Liver (tissue), 9 donors: ENCODE measurements around the gene NMUR1. TPM values are rescaled to one million over a fixed set of nuclear protein-coding genes. Genes with fewer than 3 reads are reported as not detected.

Experiments used
- DNase-seq: peaks from one replicate; pipeline ENCODE4 v3.0.0-alpha.2; 2017; ENCODE audit warnings: low spot score
- H3K27ac ChIP-seq, 2 donors: one replicate each; pipeline ENCODE4 v1.7.0; 2013; ENCODE audit warnings: inconsistent platforms in 2 of 2, low read length in 2 of 2, control low read depth in 1 of 2, low read depth in 1 of 2, mild to moderate bottlenecking in 1 of 2
- H3K27me3 ChIP-seq, 4 donors: one replicate each; pipeline versions ENCODE4 v1.6.1 to v1.7.0; 2013; ENCODE audit warnings: low read length in 3 of 4, inconsistent platforms in 1 of 4, mild to moderate bottlenecking in 1 of 4, moderate library complexity in 1 of 4; ENCODE audit not compliant: control insufficient read depth in 4 of 4, insufficient read depth in 4 of 4
- H3K36me3 ChIP-seq, 4 donors: one replicate each; pipeline versions ENCODE4 v1.6.1 to v1.7.0; 2013; ENCODE audit warnings: low read length in 3 of 4, mild to moderate bottlenecking in 3 of 4, low read depth in 1 of 4, moderate library complexity in 1 of 4; ENCODE audit not compliant: control insufficient read depth in 4 of 4, insufficient read depth in 3 of 4
- H3K4me1 ChIP-seq, 4 donors: one replicate each; pipeline versions ENCODE4 v1.6.1 to v1.7.0; 2013; ENCODE audit warnings: low read length in 3 of 4, mild to moderate bottlenecking in 3 of 4, moderate library complexity in 1 of 4; ENCODE audit not compliant: control insufficient read depth in 4 of 4, insufficient read depth in 4 of 4
- H3K4me3 ChIP-seq, 3 donors: one replicate each; pipeline versions ENCODE4 v1.6.1 to v1.7.0; 2013; ENCODE audit warnings: low read length in 3 of 3, control low read depth in 1 of 3, low read depth in 1 of 3, mild to moderate bottlenecking in 1 of 3
- H3K9ac ChIP-seq, 2 donors: one replicate each; pipeline ENCODE4 v1.7.0; 2013; ENCODE audit warnings: low read length in 2 of 2, mild to moderate bottlenecking in 2 of 2, moderate library complexity in 2 of 2, control low read depth in 1 of 2, low read depth in 1 of 2
- H3K9me3 ChIP-seq, 4 donors: one replicate each; pipeline versions ENCODE4 v1.6.1 to v1.7.0; 2013; ENCODE audit warnings: low read length in 3 of 4; ENCODE audit not compliant: control insufficient read depth in 4 of 4
- ATF3 ChIP-seq: IDR thresholded peaks from 2 replicates; pipeline ENCODE4 v1.6.1; 2016; ENCODE audit warnings: antibody characterized with exemption
- EGR1 ChIP-seq, 2 donors: IDR thresholded peaks; 2 replicates each; pipeline ENCODE4 v1.6.1; 2016 to 2018; ENCODE audit warnings: antibody characterized with exemption in 2 of 2, low read depth in 2 of 2
- FOXA1 ChIP-seq: IDR thresholded peaks from 2 replicates; pipeline ENCODE4 v1.6.1; 2016; ENCODE audit warnings: antibody characterized with exemption
- FOXA2 ChIP-seq: IDR thresholded peaks from 2 replicates; pipeline ENCODE4 v1.6.1; 2016; ENCODE audit warnings: antibody characterized with exemption
- GABPA ChIP-seq, 2 donors: IDR thresholded peaks in 1 of 2; conservative IDR thresholded peaks in 1 of 2; 2 replicates each; pipeline ENCODE4 v1.6.1; 2016; ENCODE audit warnings: antibody characterized with exemption in 2 of 2, mild to moderate bottlenecking in 1 of 2, moderate library complexity in 1 of 2
- HNF4A ChIP-seq, 2 donors: conservative IDR thresholded peaks; 2 replicates each; pipeline ENCODE4 v1.6.1; 2016; ENCODE audit warnings: antibody characterized with exemption in 2 of 2, mild to moderate bottlenecking in 2 of 2
- HNF4G ChIP-seq: IDR thresholded peaks from 2 replicates; pipeline ENCODE4 v1.6.1; 2016; ENCODE audit warnings: antibody characterized with exemption
- JUND ChIP-seq, 2 donors: IDR thresholded peaks; 2 replicates each; pipeline ENCODE4 v1.6.1; 2016; ENCODE audit warnings: antibody characterized with exemption in 2 of 2
- MAX ChIP-seq: IDR thresholded peaks from 2 replicates; pipeline ENCODE4 v1.6.1; 2016; ENCODE audit warnings: antibody characterized with exemption
- NR2F2 ChIP-seq: IDR thresholded peaks from 2 replicates; pipeline ENCODE4 v1.6.1; 2016; ENCODE audit warnings: antibody characterized with exemption
- RAD21 ChIP-seq, 2 donors: IDR thresholded peaks; 2 replicates each; pipeline ENCODE4 v1.6.1; 2016; ENCODE audit warnings: antibody characterized with exemption in 2 of 2, mild to moderate bottlenecking in 2 of 2
- SP1 ChIP-seq: IDR thresholded peaks from 2 replicates; pipeline ENCODE4 v1.6.1; 2018; ENCODE audit warnings: antibody characterized with exemption, mild to moderate bottlenecking
- TAF1 ChIP-seq: conservative IDR thresholded peaks from 2 replicates; pipeline ENCODE4 v1.6.1; 2016; ENCODE audit warnings: antibody characterized with exemption, mild to moderate bottlenecking
- YY1 ChIP-seq: IDR thresholded peaks from 2 replicates; pipeline ENCODE4 v1.6.1; 2016; ENCODE audit warnings: antibody characterized with exemption, mild to moderate bottlenecking
- WGBS: extraction: QIAGEN DNeasy Blood & Tissue Kit; methylation state at CpG from one replicate; pipeline ENCODE4 v1.1.7; 2013; 5-methylcytosine and 5-hydroxymethylcytosine counted together
- polyA plus RNA-seq, 2 donors: library from polyadenylated mRNA; stranded (reverse) in 1 of 2; unstranded in 1 of 2; fragments of 200-250 nt in 1 of 2; fragments of >200 nt in 1 of 2; fragmentation: Nextera tagmentation in 1 of 2; extraction: Ambion mirVana in 1 of 2; gene quantifications; one replicate each; pipeline versions ENCODE4 v1.2.1 to v1.2.3, GENCODE V29; 2013 to 2015
- total RNA-seq, 2 donors: library from RNA; depleted of rRNA; stranded (reverse); fragments of >200 nt; gene quantifications; one replicate each; pipeline ENCODE4 v1.2.3, GENCODE V29; 2014
- TF ChIP-seq, protein P1 (sequence below): IDR thresholded peaks from 2 replicates; pipeline ENCODE4 v1.6.1; 2016; ENCODE audit warnings: antibody characterized with exemption
- TF ChIP-seq, protein P2 (sequence below): fragments of 150-350 bp; IDR thresholded peaks from 2 replicates; pipeline ENCODE4 v1.5.1; 2017; ENCODE audit warnings: improper control_type of control experiment, low read depth, low read length; ENCODE audit not compliant: missing input control
- donor health status: healthy.
- donor health status: healthy.
- donor health status: healthy.
- donor health status: healthy.
- donor health status: healthy.

The NMUR1 gene
- total and polyA plus RNA-seq, 4 donors, result 0.23 to 0.84 (median 0.52) TPM

- Histone ChIP-seq H3K4me3 (no peak overlapping the region), H3K27me3 (no peaks in the 10 kb centered on the region), H3K9me3 (no peaks in the 10 kb centered on the region), H3K4me1 (peaks cover 0 to 5% (median 2%) of the 10 kb centered on the region in 4 donors), H3K27ac (no peak overlapping the region), H3K36me3 (no peaks in the 10 kb centered on the region), H3K9ac (no peak overlapping the region)
- no peak for DNase-seq
- TF ChIP-seq JUND (IDR thresholded peaks at IDR 0.05) (no peak), HNF4G (no peak), SP1 (no peak), RAD21 (IDR thresholded peaks at IDR 0.05) (no peak), TAF1 (no peak), YY1 (no peak), FOXA1 (no peak), FOXA2 (no peak), GABPA (IDR thresholded peaks at IDR 0.05 in 1 of 2, conservative IDR thresholded peaks at IDR 0.05 in 1 of 2) (no peak)
- TF ChIP-seq, protein P1, sequence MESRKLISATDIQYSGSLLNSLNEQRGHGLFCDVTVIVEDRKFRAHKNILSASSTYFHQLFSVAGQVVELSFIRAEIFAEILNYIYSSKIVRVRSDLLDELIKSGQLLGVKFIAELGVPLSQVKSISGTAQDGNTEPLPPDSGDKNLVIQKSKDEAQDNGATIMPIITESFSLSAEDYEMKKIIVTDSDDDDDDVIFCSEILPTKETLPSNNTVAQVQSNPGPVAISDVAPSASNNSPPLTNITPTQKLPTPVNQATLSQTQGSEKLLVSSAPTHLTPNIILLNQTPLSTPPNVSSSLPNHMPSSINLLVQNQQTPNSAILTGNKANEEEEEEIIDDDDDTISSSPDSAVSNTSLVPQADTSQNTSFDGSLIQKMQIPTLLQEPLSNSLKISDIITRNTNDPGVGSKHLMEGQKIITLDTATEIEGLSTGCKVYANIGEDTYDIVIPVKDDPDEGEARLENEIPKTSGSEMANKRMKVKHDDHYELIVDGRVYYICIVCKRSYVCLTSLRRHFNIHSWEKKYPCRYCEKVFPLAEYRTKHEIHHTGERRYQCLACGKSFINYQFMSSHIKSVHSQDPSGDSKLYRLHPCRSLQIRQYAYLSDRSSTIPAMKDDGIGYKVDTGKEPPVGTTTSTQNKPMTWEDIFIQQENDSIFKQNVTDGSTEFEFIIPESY, result no peak
- WGBS, result 92% methylated on average over 30 of the region's 30 CpGs
Measured at GRCh38 chr2:231527955-231528635, 2.1 kb downstream of the NMUR1 start.

DNA sequence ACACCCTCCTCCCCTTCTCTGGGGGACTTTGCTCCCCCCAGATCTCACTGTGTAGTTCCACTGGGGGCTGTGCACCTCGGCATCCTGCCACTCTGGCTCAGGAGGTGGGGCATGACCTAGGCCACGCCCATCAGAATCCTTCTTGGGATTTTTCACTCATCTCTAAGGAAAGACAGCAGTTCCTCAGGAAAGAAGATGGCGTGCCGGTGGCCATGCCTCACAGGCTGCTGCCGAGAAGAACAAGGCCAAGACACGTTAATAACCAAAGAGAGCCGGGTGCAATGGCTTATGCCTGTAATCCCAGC, 3.2 kb downstream of the NMUR1 start:
- DNase-seq, result no peak
- H3K27ac ChIP-seq, result no peak overlapping the region

More for the DNA sequence above, 3.2 kb downstream of the NMUR1 start:
- TF ChIP-seq SP1 (no peak), HNF4A (conservative IDR thresholded peaks at IDR 0.05) (no peak), FOXA1 (no peak), MAX (no peak), HNF4G (no peak), NR2F2 (no peak), EGR1 (IDR thresholded peaks at IDR 0.05; ENCODE audit: low read depth in 2 of 2) (no peak), ATF3 (no peak)
- TF ChIP-seq, protein P2, sequence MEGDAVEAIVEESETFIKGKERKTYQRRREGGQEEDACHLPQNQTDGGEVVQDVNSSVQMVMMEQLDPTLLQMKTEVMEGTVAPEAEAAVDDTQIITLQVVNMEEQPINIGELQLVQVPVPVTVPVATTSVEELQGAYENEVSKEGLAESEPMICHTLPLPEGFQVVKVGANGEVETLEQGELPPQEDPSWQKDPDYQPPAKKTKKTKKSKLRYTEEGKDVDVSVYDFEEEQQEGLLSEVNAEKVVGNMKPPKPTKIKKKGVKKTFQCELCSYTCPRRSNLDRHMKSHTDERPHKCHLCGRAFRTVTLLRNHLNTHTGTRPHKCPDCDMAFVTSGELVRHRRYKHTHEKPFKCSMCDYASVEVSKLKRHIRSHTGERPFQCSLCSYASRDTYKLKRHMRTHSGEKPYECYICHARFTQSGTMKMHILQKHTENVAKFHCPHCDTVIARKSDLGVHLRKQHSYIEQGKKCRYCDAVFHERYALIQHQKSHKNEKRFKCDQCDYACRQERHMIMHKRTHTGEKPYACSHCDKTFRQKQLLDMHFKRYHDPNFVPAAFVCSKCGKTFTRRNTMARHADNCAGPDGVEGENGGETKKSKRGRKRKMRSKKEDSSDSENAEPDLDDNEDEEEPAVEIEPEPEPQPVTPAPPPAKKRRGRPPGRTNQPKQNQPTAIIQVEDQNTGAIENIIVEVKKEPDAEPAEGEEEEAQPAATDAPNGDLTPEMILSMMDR, result no peak
- TF ChIP-seq, protein P1, result no peak
- Histone ChIP-seq H3K36me3 (no peaks in the 10 kb centered on the region), H3K4me3 (no peak overlapping the region), H3K9ac (no peak overlapping the region), H3K27me3 (no peaks in the 10 kb centered on the region), H3K4me1 (peaks cover 0 to 5% (median 2%) of the 10 kb centered on the region in 4 donors), H3K9me3 (no peaks in the 10 kb centered on the region)
- 84% methylated on average over 7 of the region's 7 CpGs for WGBS
